HG02759 (cell line): ENCODE results near the gene LCE4A.
"Not testable (repeated sequence)": the region's sequence is repeated elsewhere in the genome, so short reads cannot be mapped to it uniquely, and the experiment has no call there.

Source experiments
- ATAC-seq: cut with Tn5 transposase; IDR thresholded peaks from one replicate; pipeline ENCODE4 v1.9.1; 2021; ENCODE audit warnings: mild to moderate bottlenecking, moderate library complexity; ENCODE audit not compliant: unreplicated experiment

Gene LCE4A

GRCh38 chr1:152707860-152708259 lies at the start of gene LCE4A:
Gene LCE4A (plus strand): TSS chr1:152708160. CDS start chr1:152709076, 916 bp downstream.
- ATAC-seq = no peak

- ATAC-seq = no peak
Observed at GRCh38 chr1:152658649-152659048, 49.3 kb upstream of the LCE4A start.

- ATAC-seq = no peak
Observed at GRCh38 chr1:152663098-152663497, 44.9 kb upstream of the LCE4A start, which contains the start of gene LCE2D. Gene LCE2D (plus strand): TSS chr1:152663380. CDS start chr1:152664106, 726 bp downstream.

GRCh38 chr1:152666171-152666570 lies 41.8 kb upstream of the LCE4A start:
- ATAC-seq = not testable (repeated sequence)

- no peak for ATAC-seq
Observed at GRCh38 chr1:152667648-152668047, 40.3 kb upstream of the LCE4A start.

GRCh38 chr1:152673016-152673415 lies 34.9 kb upstream of the LCE4A start:
- no peak for ATAC-seq

GRCh38 chr1:152674983-152675382 lies 33.0 kb upstream of the LCE4A start, which contains the start of gene LCE2C:
Gene LCE2C (plus strand): TSS chr1:152675279. CDS start chr1:152676016, 737 bp downstream.
- not testable (repeated sequence) for ATAC-seq

- no peak for ATAC-seq
Observed at GRCh38 chr1:152679459-152679858, 28.5 kb upstream of the LCE4A start.

GRCh38 chr1:152681616-152682015 lies 26.3 kb upstream of the LCE4A start:
- ATAC-seq = no peak

GRCh38 chr1:152683846-152684245 lies 24.1 kb upstream of the LCE4A start:
- no peak for ATAC-seq

GRCh38 chr1:152685823-152686222 lies 22.1 kb upstream of the LCE4A start, which contains the start of gene LCE2B:
Gene LCE2B (plus strand): TSS chr1:152686123. CDS start chr1:152686844, 721 bp downstream.
- not testable (repeated sequence) for ATAC-seq

- ATAC-seq = no peak
Observed at GRCh38 chr1:152697701-152698600, 10.0 kb upstream of the LCE4A start, which contains the start of gene LCE2A. Gene LCE2A (plus strand): TSS chr1:152698345. CDS start chr1:152698902, 557 bp downstream.

GRCh38 chr1:152699746-152700145 lies 8.2 kb upstream of the LCE4A start:
- no peak for ATAC-seq

GRCh38 chr1:152718238-152718637 lies 10.3 kb downstream of the LCE4A start:
- no peak for ATAC-seq

GRCh38 chr1:152725261-152725660 lies 17.3 kb downstream of the LCE4A start:
- no peak for ATAC-seq

GRCh38 chr1:152728986-152729385 lies 21.0 kb downstream of the LCE4A start:
- no peak for ATAC-seq

GRCh38 chr1:152735648-152736047 lies 27.7 kb downstream of the LCE4A start:
- no peak for ATAC-seq

GRCh38 chr1:152737997-152738396 lies 30.0 kb downstream of the LCE4A start:
- no peak for ATAC-seq

GRCh38 chr1:152739841-152740240 lies 31.9 kb downstream of the LCE4A start:
- no peak for ATAC-seq

- no peak for ATAC-seq
Observed at GRCh38 chr1:152741656-152742055, 33.7 kb downstream of the LCE4A start.

- no peak for ATAC-seq
Observed at GRCh38 chr1:152743371-152744145, 35.6 kb downstream of the LCE4A start.
